DND-41 (cell line): ENCODE data around the gene AGO3.

Experiments used
- EZH2 ChIP-seq: IDR thresholded peaks from 3 replicates; pipeline ENCODE4 v1.6.1; 2012; ENCODE audit warnings: borderline replicate concordance, low read depth, mild to moderate bottlenecking, moderate library complexity, low read length, inconsistent platforms; ENCODE audit not compliant: severe bottlenecking
- TF ChIP-seq, protein P1 (sequence below): IDR thresholded peaks from 2 replicates; pipeline ENCODE4 v1.5.1; 2012; ENCODE audit warnings: borderline replicate concordance, low read length, moderate library complexity, mild to moderate bottlenecking; ENCODE audit not compliant: poor library complexity, severe bottlenecking; ENCODE audit errors: extremely low read depth

DNA sequence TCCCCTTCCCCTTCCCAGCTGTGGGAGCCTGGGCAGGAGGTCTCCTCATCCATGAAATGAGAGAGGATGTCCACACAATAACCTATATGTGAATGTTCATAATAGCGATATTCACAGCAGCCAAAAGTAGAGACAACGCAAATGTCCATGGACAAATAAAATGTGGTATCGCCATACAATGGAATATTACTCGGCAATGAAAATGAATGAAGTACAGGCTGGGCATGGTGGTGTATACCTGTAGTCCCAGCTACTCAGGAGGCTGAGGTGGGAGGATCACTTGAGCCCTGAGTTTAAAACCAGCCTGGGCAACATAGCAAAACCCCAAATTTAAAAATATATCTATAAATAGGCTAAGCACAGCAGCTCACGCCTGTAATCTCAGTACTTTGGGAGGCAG is 170.6 kb downstream of the AGO3 start:
- TF ChIP-seq, protein P1, sequence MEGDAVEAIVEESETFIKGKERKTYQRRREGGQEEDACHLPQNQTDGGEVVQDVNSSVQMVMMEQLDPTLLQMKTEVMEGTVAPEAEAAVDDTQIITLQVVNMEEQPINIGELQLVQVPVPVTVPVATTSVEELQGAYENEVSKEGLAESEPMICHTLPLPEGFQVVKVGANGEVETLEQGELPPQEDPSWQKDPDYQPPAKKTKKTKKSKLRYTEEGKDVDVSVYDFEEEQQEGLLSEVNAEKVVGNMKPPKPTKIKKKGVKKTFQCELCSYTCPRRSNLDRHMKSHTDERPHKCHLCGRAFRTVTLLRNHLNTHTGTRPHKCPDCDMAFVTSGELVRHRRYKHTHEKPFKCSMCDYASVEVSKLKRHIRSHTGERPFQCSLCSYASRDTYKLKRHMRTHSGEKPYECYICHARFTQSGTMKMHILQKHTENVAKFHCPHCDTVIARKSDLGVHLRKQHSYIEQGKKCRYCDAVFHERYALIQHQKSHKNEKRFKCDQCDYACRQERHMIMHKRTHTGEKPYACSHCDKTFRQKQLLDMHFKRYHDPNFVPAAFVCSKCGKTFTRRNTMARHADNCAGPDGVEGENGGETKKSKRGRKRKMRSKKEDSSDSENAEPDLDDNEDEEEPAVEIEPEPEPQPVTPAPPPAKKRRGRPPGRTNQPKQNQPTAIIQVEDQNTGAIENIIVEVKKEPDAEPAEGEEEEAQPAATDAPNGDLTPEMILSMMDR: no peak
- no peak for TF ChIP-seq EZH2
